Brain pericyte (primary cell): ENCODE measurements around the gene HRC.

Experiments
- DNase-seq: peaks from one replicate; pipeline ENCODE4 v3.0.0-alpha.2; 2012; ENCODE audit warnings: low read depth, low spot score

HRC gene

GRCh38 chr19:49114630-49115363, 40.4 kb downstream of the HRC start:
- no peak for DNase-seq

GRCh38 chr19:49113762-49114629, 41.2 kb downstream of the HRC start, which contains the start of gene LIN7B:
Gene LIN7B, plus strand, starts transcription at chr19:49114370. Its CDS starts 35 bp downstream, at chr19:49114405.
- DNase-seq, result no peak

GRCh38 chr19:49111218-49111998, 43.8 kb downstream of the HRC start:
- DNase-seq, result no peak

GRCh38 chr19:49110567-49110966, 44.6 kb downstream of the HRC start:
- DNase-seq, result no peak

GRCh38 chr19:49109569-49110233, 45.5 kb downstream of the HRC start:
- no peak for DNase-seq

GRCh38 chr19:49109051-49109450, 46.1 kb downstream of the HRC start:
- no peak for DNase-seq

- no peak for DNase-seq
Measured at GRCh38 chr19:49107625-49108459, 47.4 kb downstream of the HRC start.

GRCh38 chr19:49106648-49107135, 48.5 kb downstream of the HRC start:
- no peak for DNase-seq

GRCh38 chr19:49104229-49104864, 50.8 kb downstream of the HRC start:
- DNase-seq, result no peak

GRCh38 chr19:49103331-49104085, 51.7 kb downstream of the HRC start:
- no peak for DNase-seq

GRCh38 chr19:49102303-49102702, 52.9 kb downstream of the HRC start:
- no peak for DNase-seq
